OCI-LY1 (cell line): ENCODE measurements around the gene BRCA1.

Source experiments
- CTCF ChIP-seq: fragments of 200-600 bp; sonication (generic), shearing (Covaris generic); IDR thresholded peaks from 2 replicates; pipeline ENCODE4 v1.5.1; 2017; ENCODE audit warnings: mild to moderate bottlenecking, antibody characterized with exemption, low read length, moderate library complexity, mixed read lengths
- EZH2 ChIP-seq: fragments of 200-600 bp; sonication (generic), shearing (Covaris generic); IDR thresholded peaks from 2 replicates; pipeline ENCODE4 v1.8.0; 2017; ENCODE audit warnings: borderline replicate concordance, mixed run types, mild to moderate bottlenecking, antibody characterized with exemption, low read length, moderate library complexity, mixed read lengths

GRCh38 chr17:43031666-43032065, 93.5 kb downstream of the BRCA1 start:
- TF ChIP-seq EZH2: no peak
- no peak for TF ChIP-seq CTCF
